Ovary (tissue), 3 donors: ENCODE measurements around the gene WNT7B.

Experiments used
- CTCF ChIP-seq, 3 donors: fragments of 450-650 bp in 2 of 3; fragments of 200-600 bp in 1 of 3; IDR thresholded peaks; one replicate each; pipeline versions ENCODE4 v1.5.1 to v1.8.0; 2016 to 2022; ENCODE audit warnings: antibody characterized with exemption in 3 of 3, mild to moderate bottlenecking in 1 of 3
- EP300 ChIP-seq: sonication (generic); formaldehyde crosslinking; IDR thresholded peaks from one replicate; pipeline ENCODE4 v1.6.1; 2017; ENCODE audit warnings: antibody characterized with exemption
- POLR2A ChIP-seq: fragments of 450-650 bp; IDR thresholded peaks from one replicate; pipeline ENCODE4 v1.6.1; 2017; ENCODE audit warnings: antibody characterized with exemption, mild to moderate bottlenecking, moderate library complexity
- donor health status: DM: no; HTN: no; CAD: no.

- TF ChIP-seq CTCF (IDR thresholded peaks at IDR 0.05): no peak
- TF ChIP-seq POLR2A: no peak
- TF ChIP-seq EP300: no peak
Measured at GRCh38 chr22:45961679-45962433, 15.1 kb downstream of the WNT7B start.
